GM23338 (cell line): ENCODE results near the gene EPHA6. TPM values are rescaled to one million over a fixed set of nuclear protein-coding genes. Genes with fewer than 3 reads are reported as not detected.
"Not testable (repeated sequence)": the region's sequence is repeated elsewhere in the genome, so short reads cannot be mapped to it uniquely, and the experiment has no call there.

Experiments
- ATAC-seq: fragments of 200-7000 bp; cut with Tn5 transposase; 3 replicates; pipeline ENCODE4 v1.9.1; 2020
- DNase-seq: peaks from one replicate; pipeline ENCODE4 v3.0.0-alpha.2; 2015; ENCODE audit warnings: low spot score
- H2AFZ ChIP-seq: fragments of 200-600 bp; sonication (generic); 2 replicates; pipeline ENCODE4 v1.8.0; 2016; ENCODE audit warnings: antibody characterized with exemption, mild to moderate bottlenecking, moderate library complexity
- H3F3A ChIP-seq: fragments of 200-600 bp; sonication (generic); replicated peaks from 2 replicates; pipeline ENCODE4 v1.8.0; 2017; ENCODE audit warnings: antibody characterized with exemption, mixed run types, low read depth
- H3K27ac ChIP-seq: fragments of 200-600 bp; sonication (generic); 2 replicates; pipeline ENCODE4 v1.6.1; 2016; ENCODE audit warnings: low read depth
- H3K27me3 ChIP-seq: fragments of 200-600 bp; sonication (generic); 2 replicates; pipeline ENCODE4 v1.8.0; 2016; ENCODE audit warnings: mild to moderate bottlenecking, mixed run types, moderate library complexity; ENCODE audit not compliant: insufficient read depth
- H3K36me3 ChIP-seq: fragments of 200-600 bp; sonication (generic); 2 replicates; pipeline ENCODE4 v1.8.0; 2016; ENCODE audit warnings: mild to moderate bottlenecking; ENCODE audit not compliant: insufficient read depth
- H3K4me1 ChIP-seq: fragments of 200-600 bp; sonication (generic); 2 replicates; pipeline ENCODE4 v1.8.0; 2016; ENCODE audit warnings: mild to moderate bottlenecking, moderate library complexity; ENCODE audit not compliant: insufficient read depth
- H3K4me2 ChIP-seq: fragments of 200-600 bp; sonication (generic); 2 replicates; pipeline ENCODE4 v1.7.1; 2017; ENCODE audit warnings: mixed run types
- H3K4me3 ChIP-seq: fragments of 200-600 bp; sonication (generic); 2 replicates; pipeline ENCODE4 v1.6.1; 2016; ENCODE audit warnings: mixed run types
- H3K79me2 ChIP-seq: fragments of 200-600 bp; sonication (generic); replicated peaks from 2 replicates; pipeline ENCODE4 v1.8.0; 2017; ENCODE audit warnings: mild to moderate bottlenecking; ENCODE audit not compliant: insufficient read depth
- H3K9me2 ChIP-seq: fragments of 200-600 bp; sonication (generic); 2 replicates; pipeline ENCODE4 v1.8.0; 2017; ENCODE audit not compliant: insufficient read depth
- H4K20me1 ChIP-seq: fragments of 200-600 bp; sonication (generic); replicated peaks from 2 replicates; pipeline ENCODE4 v1.8.0; 2017; ENCODE audit warnings: mild to moderate bottlenecking; ENCODE audit not compliant: insufficient read depth
- H3K27ac Mint-ChIP-seq: 2 replicates; pipeline ENCODE4 v1.8.0; 2020; ENCODE audit warnings: inconsistent platforms, mild to moderate bottlenecking, moderate library complexity, mixed read lengths
- H3K27me3 Mint-ChIP-seq: 3 replicates; pipeline ENCODE4 v1.8.0; 2022; ENCODE audit warnings: low read depth, mild to moderate bottlenecking, moderate library complexity, mixed read lengths, inconsistent platforms; ENCODE audit not compliant: insufficient read depth, poor library complexity
- H3K36me3 Mint-ChIP-seq: 3 replicates; pipeline ENCODE4 v1.8.0; 2021; ENCODE audit warnings: low read depth, mild to moderate bottlenecking, inconsistent platforms, moderate library complexity, mixed read lengths
- H3K4me1 Mint-ChIP-seq: 3 replicates; pipeline ENCODE4 v1.8.0; 2020; ENCODE audit warnings: mild to moderate bottlenecking, inconsistent platforms, mixed read lengths
- H3K4me3 Mint-ChIP-seq: 3 replicates; pipeline ENCODE4 v1.8.0; 2021; ENCODE audit warnings: moderate library complexity, mild to moderate bottlenecking, inconsistent platforms, mixed read lengths
- H3K9me3 Mint-ChIP-seq: 3 replicates; pipeline ENCODE4 v1.8.0; 2020; ENCODE audit warnings: moderate library complexity, mild to moderate bottlenecking, inconsistent platforms, mixed read lengths
- EZH2 ChIP-seq: fragments of 200-600 bp; sonication (generic); IDR thresholded peaks from one replicate; pipeline ENCODE4 v1.8.0; 2017; ENCODE audit warnings: antibody characterized with exemption, mild to moderate bottlenecking, low read depth; ENCODE audit not compliant: unreplicated experiment
- JUNB ChIP-seq: IDR thresholded peaks from one replicate; pipeline ENCODE4 v1.6.1; 2016; ENCODE audit warnings: antibody characterized with exemption; ENCODE audit not compliant: unreplicated experiment
- NANOG ChIP-seq: IDR thresholded peaks from 2 replicates; pipeline ENCODE4 v1.6.1; 2016; ENCODE audit warnings: antibody characterized with exemption, borderline replicate concordance
- POLR2AphosphoS5 ChIP-seq: IDR thresholded peaks from 2 replicates; pipeline ENCODE4 v1.6.1; 2016; ENCODE audit warnings: antibody characterized with exemption, low read depth
- STAT1 ChIP-seq: IDR thresholded peaks from one replicate; pipeline ENCODE4 v1.6.1; 2016; ENCODE audit warnings: antibody characterized with exemption; ENCODE audit not compliant: unreplicated experiment
- ZNF114 ChIP-seq: fragments of 250-450 bp; sonication (Bioruptor Pico); IDR thresholded peaks from 2 replicates; pipeline ENCODE4 v1.5.0; 2020; ENCODE audit warnings: mild to moderate bottlenecking, moderate library complexity
- ZNF331 ChIP-seq: fragments of 250-450 bp; sonication (Bioruptor Pico); IDR thresholded peaks from 2 replicates; pipeline ENCODE4 v1.5.0; 2020; ENCODE audit warnings: low read depth, mild to moderate bottlenecking, moderate library complexity
- polyA plus RNA-seq: library from polyadenylated mRNA; unstranded; fragments of >200 nt; fragmentation: Nextera tagmentation; extraction: Ambion mirVana; gene quantifications from 2 replicates; pipeline ENCODE4 v1.2.1, GENCODE V29; 2016
- total RNA-seq: library from RNA; depleted of rRNA; stranded (reverse); fragments of >200 nt; shearing (Covaris generic); gene quantifications from 2 replicates; pipeline ENCODE4 v1.2.3, GENCODE V29; 2014
- TF ChIP-seq, protein P1 (sequence below), 2 experiments: fragments of 200-600 bp in 1 of 2; sonication (generic) in 1 of 2; conservative IDR thresholded peaks; 2 replicates each; pipeline versions ENCODE4 v1.5.1 to v1.6.1; 2016 to 2017; ENCODE audit warnings: antibody characterized with exemption in 2 of 2, low read depth in 2 of 2, mild to moderate bottlenecking in 2 of 2, moderate library complexity in 1 of 2
- TF ChIP-seq, protein P2 (sequence below): IDR thresholded peaks from 2 replicates; pipeline ENCODE4 v1.6.1; 2016; ENCODE audit warnings: antibody characterized with exemption

Gene EPHA6
- total and polyA plus RNA-seq, 2 experiments from 2014 or later: 0.37 to 2.6 TPM

DNA sequence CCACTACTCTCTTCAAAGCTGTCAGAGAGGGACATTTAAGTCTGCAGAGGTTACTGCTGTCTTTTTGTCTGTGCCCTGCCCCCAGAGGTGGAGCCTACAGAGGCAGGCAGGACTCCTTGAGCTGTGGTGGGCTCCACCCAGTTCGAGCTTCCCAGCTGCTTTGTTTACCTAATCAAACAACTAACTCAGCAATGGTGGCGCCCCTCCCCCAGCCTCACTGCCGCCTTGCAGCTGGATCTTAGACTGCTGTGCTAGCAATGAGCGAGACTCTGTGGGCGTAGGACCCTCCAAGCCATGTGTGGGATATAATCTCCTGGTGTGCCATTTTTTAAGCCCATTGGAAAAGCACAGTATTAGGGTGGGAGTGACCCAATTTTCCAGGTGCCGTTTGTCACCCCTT lies 733.2 kb downstream of the EPHA6 start:
- not testable (repeated sequence) for H4K20me1 ChIP-seq, H3K79me2 ChIP-seq, DNase-seq, H3K36me3 ChIP-seq, H3K27me3 Mint-ChIP-seq, H3K4me2 ChIP-seq, H3K27ac Mint-ChIP-seq, H3K4me1 ChIP-seq, ATAC-seq, H3K9me2 ChIP-seq, H2AFZ ChIP-seq, H3F3A ChIP-seq, H3K4me3 Mint-ChIP-seq, H3K27ac ChIP-seq, H3K27me3 ChIP-seq, H3K4me3 ChIP-seq, H3K4me1 Mint-ChIP-seq
- Mint-ChIP-seq H3K9me3 (peaks cover 29% of the 10 kb centered on the region), H3K36me3 (peaks cover 12% of the 10 kb centered on the region; the same call in 2 of the 3 replicates)

DNA sequence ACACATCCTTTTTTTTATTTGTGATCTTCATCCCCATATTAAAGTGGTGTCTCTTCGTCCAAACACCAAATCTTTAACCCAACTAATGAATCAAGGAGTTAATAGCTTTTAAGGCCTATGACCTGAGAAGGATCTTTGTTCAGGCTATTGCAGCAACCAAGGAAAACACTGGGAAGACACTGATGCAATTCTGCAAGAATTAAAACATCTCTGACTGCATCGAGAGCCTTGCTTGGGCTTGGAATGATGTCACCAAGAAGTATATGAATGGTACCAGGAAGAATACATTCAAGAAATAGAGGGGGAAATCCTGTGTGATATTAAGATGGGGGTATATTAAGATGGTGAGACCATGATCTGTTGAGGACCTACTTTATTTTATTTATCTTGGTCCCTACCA lies 736.0 kb downstream of the EPHA6 start:
- Mint-ChIP-seq H3K4me3 (no peak overlapping the region), H3K27me3 (no peaks in the 10 kb centered on the region), H3K27ac (no peak overlapping the region), H3K36me3 (peaks cover 12% of the 10 kb centered on the region; the same call in 2 of the 3 replicates), H3K9me3 (peaks cover 26% of the 10 kb centered on the region), H3K4me1 (no peaks in the 10 kb centered on the region)
- Histone ChIP-seq H3K9me2 (0 out of 2 replicates have a peak, but pooled peaks cover under 1% of the 10 kb centered on the region), H3K4me1 (no peaks in the 10 kb centered on the region), H3K27ac (no peak overlapping the region), H3F3A (no peaks in the 10 kb centered on the region), H2AFZ (no peak overlapping the region), H3K4me3 (no peak overlapping the region), H3K4me2 (no peak overlapping the region), H4K20me1 (no peaks in the 10 kb centered on the region), H3K27me3 (no peaks in the 10 kb centered on the region), H3K36me3 (no peaks in the 10 kb centered on the region), H3K79me2 (no peaks in the 10 kb centered on the region)
- TF ChIP-seq, protein P1, sequence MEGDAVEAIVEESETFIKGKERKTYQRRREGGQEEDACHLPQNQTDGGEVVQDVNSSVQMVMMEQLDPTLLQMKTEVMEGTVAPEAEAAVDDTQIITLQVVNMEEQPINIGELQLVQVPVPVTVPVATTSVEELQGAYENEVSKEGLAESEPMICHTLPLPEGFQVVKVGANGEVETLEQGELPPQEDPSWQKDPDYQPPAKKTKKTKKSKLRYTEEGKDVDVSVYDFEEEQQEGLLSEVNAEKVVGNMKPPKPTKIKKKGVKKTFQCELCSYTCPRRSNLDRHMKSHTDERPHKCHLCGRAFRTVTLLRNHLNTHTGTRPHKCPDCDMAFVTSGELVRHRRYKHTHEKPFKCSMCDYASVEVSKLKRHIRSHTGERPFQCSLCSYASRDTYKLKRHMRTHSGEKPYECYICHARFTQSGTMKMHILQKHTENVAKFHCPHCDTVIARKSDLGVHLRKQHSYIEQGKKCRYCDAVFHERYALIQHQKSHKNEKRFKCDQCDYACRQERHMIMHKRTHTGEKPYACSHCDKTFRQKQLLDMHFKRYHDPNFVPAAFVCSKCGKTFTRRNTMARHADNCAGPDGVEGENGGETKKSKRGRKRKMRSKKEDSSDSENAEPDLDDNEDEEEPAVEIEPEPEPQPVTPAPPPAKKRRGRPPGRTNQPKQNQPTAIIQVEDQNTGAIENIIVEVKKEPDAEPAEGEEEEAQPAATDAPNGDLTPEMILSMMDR (conservative IDR thresholded peaks at IDR 0.05; ENCODE audit: low read depth in 2 of 2): no peak
- ATAC-seq (no peak), DNase-seq (no peak)

DNA sequence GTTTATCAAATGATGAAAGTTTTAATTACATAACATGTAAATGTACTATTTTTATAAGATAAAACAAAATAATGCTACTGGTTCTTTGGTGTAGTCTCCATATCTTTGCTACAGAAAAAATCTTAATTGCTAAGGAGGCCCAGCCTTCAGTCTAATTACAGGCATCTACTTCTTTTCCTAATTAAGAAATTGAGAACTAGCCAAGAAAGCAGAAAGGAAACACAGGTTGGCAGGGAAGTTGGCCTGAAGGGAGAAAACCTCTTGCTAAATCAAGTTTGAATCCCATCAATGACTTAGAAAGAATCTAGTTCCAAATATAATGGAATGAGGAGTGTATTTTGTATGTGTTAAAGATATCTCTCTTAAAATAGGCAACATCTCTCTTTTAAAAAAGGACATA lies 737.8 kb downstream of the EPHA6 start:
- Mint-ChIP-seq H3K9me3 (peaks cover 25% of the 10 kb centered on the region), H3K36me3 (peaks cover 15% of the 10 kb centered on the region), H3K27ac (no peak overlapping the region), H3K27me3 (peaks cover 3% of the 10 kb centered on the region), H3K4me3 (no peak overlapping the region), H3K4me1 (no peaks in the 10 kb centered on the region)
- no peak overlapping the region for H3K4me3 ChIP-seq
- H3K79me2 ChIP-seq: no peaks in the 10 kb centered on the region
- no peaks in the 10 kb centered on the region for H3K27me3 ChIP-seq
- H3K4me2 ChIP-seq: no peak overlapping the region
- H3K9me2 ChIP-seq: no peaks in the 10 kb centered on the region
- ATAC-seq: no peak
- no peaks in the 10 kb centered on the region for H3K4me1 ChIP-seq
- TF ChIP-seq ZNF331 (CRISPR knock-in tag) (no peak), NANOG (no peak), POLR2AphosphoS5 (no peak), ZNF114 (CRISPR knock-in tag) (no peak), EZH2 (no peak), STAT1 (no peak), JUNB (no peak)
- TF ChIP-seq, protein P2, sequence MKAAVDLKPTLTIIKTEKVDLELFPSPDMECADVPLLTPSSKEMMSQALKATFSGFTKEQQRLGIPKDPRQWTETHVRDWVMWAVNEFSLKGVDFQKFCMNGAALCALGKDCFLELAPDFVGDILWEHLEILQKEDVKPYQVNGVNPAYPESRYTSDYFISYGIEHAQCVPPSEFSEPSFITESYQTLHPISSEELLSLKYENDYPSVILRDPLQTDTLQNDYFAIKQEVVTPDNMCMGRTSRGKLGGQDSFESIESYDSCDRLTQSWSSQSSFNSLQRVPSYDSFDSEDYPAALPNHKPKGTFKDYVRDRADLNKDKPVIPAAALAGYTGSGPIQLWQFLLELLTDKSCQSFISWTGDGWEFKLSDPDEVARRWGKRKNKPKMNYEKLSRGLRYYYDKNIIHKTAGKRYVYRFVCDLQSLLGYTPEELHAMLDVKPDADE: no peak
- no peaks in the 10 kb centered on the region for H4K20me1 ChIP-seq
- DNase-seq: no peak
- H3K27ac ChIP-seq: no peak overlapping the region
- H3F3A ChIP-seq: no peaks in the 10 kb centered on the region
- no peaks in the 10 kb centered on the region for H3K36me3 ChIP-seq
- H2AFZ ChIP-seq: no peak overlapping the region
